ENCODE data around the gene LMBRD1. TPM values are rescaled to one million over a fixed set of nuclear protein-coding genes. Genes with fewer than 3 reads are reported as not detected.

LMBRD1 gene
- total RNA-seq (2022) (18.1 and 20.7 TPM in 2 replicates), Bru-seq, nascent RNA (percentile 65 among the genes with signal in this experiment), BruChase-seq, experiment 1, labeled RNA remaining after a 6-hour chase (percentile 55 among the genes with signal in this experiment), BruChase-seq, experiment 2, labeled RNA remaining after a 2-hour chase (percentile 50 among the genes with signal in this experiment)
- long read RNA-seq, transcript LMBRD1-202 (16 exons, 2,264 nt): major isoform, 49 of 57 reads
- long read RNA-seq, partial matches to known transcripts: 4 of 57 reads
- long read RNA-seq, other reads (novel, unspliced or antisense): 2 of 57 reads

DNA sequence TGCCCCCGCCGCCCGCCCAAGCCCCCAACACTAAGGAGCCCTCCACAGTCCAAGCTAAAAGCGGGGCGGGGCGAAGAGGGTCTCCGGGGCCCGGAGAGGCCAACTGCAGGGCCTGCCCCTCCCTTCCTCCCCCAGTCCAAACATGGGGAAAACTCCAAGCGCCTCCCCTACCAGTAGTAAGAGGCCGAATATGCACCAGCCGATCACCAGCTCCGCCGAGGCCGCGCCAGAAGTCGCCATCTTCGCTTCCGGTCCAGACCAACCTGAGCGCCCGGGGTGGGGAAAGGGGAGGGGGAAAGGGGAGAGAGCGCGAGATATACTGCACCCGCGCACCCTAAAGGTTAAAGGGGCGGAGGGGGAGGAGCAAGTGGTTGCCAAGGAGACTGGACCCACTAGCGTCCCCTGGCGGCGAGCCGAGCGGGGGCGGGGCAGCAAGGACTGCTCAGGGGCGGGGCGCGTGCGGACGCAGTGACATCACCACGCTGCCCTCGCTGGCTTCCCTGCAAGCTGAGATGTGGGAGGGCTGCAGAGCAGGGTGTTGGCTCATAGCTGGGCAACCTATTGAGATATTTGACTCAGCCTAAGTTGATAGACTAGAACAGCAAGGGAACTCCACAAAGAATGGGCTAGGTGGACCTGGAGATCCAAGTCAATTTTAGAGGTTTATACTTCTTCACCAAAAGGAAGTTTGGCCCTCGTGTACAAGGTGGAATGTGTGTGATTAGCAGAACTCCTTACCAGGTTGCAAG lies at the start of gene LMBRD1:
TSS of gene LMBRD1 (minus strand) at position 369 of the 749 bp plus-strand sequence. CDS start at position 240, 129 bp downstream.
- Mint-ChIP-seq H3K36me3 (ENCODE audit: insufficient read depth, unreplicated experiment) (no peaks in the 10 kb centered on the region), H3K9me3 (ENCODE audit: unreplicated experiment) (no peaks in the 10 kb centered on the region), H3K27me3 (ENCODE audit: insufficient read depth, unreplicated experiment) (no peaks in the 10 kb centered on the region), H3K4me1 (ENCODE audit: insufficient read depth, unreplicated experiment) (peaks cover 15% of the 10 kb centered on the region), H3K27ac (ENCODE audit: low read depth, unreplicated experiment) (peak within 1 kb of the TSS; percentile 91), H3K4me3 (ENCODE audit: unreplicated experiment) (peak within 1 kb of the TSS; percentile 85)
- TF ChIP-seq, protein P1, sequence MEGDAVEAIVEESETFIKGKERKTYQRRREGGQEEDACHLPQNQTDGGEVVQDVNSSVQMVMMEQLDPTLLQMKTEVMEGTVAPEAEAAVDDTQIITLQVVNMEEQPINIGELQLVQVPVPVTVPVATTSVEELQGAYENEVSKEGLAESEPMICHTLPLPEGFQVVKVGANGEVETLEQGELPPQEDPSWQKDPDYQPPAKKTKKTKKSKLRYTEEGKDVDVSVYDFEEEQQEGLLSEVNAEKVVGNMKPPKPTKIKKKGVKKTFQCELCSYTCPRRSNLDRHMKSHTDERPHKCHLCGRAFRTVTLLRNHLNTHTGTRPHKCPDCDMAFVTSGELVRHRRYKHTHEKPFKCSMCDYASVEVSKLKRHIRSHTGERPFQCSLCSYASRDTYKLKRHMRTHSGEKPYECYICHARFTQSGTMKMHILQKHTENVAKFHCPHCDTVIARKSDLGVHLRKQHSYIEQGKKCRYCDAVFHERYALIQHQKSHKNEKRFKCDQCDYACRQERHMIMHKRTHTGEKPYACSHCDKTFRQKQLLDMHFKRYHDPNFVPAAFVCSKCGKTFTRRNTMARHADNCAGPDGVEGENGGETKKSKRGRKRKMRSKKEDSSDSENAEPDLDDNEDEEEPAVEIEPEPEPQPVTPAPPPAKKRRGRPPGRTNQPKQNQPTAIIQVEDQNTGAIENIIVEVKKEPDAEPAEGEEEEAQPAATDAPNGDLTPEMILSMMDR (IDR thresholded peaks at IDR 0.05; ENCODE audit: unreplicated experiment): peak; percentile 84
- intact Hi-C loops (cut with micrococcal nuclease): no loop called here
- ChIA-PET POLR2A (interaction anchor here (0.7 to 1.5 kb wide), 8 partner anchors 11 to 480 kb away, joined by 3 to 13 read pairs (median 4); no protein-coding TSS in a partner anchor), CTCF (interaction anchor here (0.6 to 1.9 kb wide), 16 partner anchors 8 to 1158 kb away, joined by 3 to 8 read pairs (median 3); no protein-coding TSS in a partner anchor)
- DNase-seq (ENCODE audit: unreplicated experiment): peak; percentile 95
- no TSS peak for BruUV-seq (replicated peaks)

DNA sequence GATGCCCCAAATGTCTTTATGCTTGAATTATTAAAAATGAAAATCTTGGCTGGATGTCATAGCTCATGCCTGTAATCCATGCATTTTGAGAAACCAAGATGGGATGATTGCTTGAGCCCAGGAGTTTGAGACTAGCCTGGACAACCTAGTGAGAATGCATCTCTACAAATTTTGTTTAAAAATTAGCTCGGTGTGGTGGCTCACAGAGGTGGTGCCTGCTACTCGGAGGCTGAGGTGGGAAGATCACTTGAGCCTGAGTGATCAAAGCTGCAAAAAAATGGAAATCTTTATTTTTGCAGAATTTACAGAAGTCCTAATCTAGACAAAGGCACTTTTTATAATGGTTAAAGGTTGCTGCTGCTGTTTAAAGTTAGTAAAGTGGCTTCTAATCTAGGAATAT lies 49.5 kb upstream of the LMBRD1 start:
- no peaks in the 10 kb centered on the region for H3K36me3 Mint-ChIP-seq (ENCODE audit: insufficient read depth, unreplicated experiment)
- TF ChIP-seq, protein P1 (IDR thresholded peaks at IDR 0.05; ENCODE audit: unreplicated experiment): no peak
- H3K9me3 Mint-ChIP-seq (ENCODE audit: unreplicated experiment): no peaks in the 10 kb centered on the region
- ChIA-PET CTCF (interaction anchor here (0.7 to 1.3 kb wide), 2 partner anchors 115 to 262 kb away, joined by 3 to 4 read pairs; no protein-coding TSS in a partner anchor), POLR2A (no interaction called here)
- no TSS peak for BruUV-seq (replicated peaks)
- no peaks in the 10 kb centered on the region for H3K4me1 Mint-ChIP-seq (ENCODE audit: insufficient read depth, unreplicated experiment)
- H3K4me3 Mint-ChIP-seq (ENCODE audit: unreplicated experiment): no peak overlapping the region
- intact Hi-C loops (cut with micrococcal nuclease): no loop called here
- peaks cover 90% of the 10 kb centered on the region for H3K27me3 Mint-ChIP-seq (ENCODE audit: insufficient read depth, unreplicated experiment)
- DNase-seq (ENCODE audit: unreplicated experiment): no peak
- H3K27ac Mint-ChIP-seq (ENCODE audit: low read depth, unreplicated experiment): no peak overlapping the region

DNA sequence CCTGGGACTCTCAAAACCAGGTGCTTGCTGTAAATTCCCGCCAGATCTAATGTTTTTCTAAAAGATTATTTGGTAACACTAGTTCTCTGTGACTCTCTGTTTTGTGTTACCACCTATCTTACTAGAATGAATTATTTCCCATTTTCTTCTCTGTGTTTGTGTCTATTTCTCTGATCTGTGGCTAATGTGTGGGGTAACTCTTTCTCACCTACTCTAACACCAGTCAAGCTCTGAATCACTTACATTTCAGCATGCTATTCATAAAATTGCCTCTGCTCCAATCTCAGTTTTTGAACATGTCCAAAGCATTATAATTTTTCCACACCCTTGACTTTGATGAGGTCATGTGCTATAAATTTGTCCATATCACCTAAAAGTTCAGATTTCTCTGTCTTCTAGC lies 46.4 kb upstream of the LMBRD1 start:
- no TSS peak for BruUV-seq (replicated peaks)
- no peaks in the 10 kb centered on the region for H3K9me3 Mint-ChIP-seq (ENCODE audit: unreplicated experiment)
- intact Hi-C loops (cut with micrococcal nuclease): no loop called here
- peaks cover 95% of the 10 kb centered on the region for H3K27me3 Mint-ChIP-seq (ENCODE audit: insufficient read depth, unreplicated experiment)
- DNase-seq (ENCODE audit: unreplicated experiment): no peak
- CTCF ChIA-PET: interaction anchor here (0.7 to 1.1 kb wide), 2 partner anchors 15 to 1138 kb away, joined by 3 read pairs; no protein-coding TSS in a partner anchor
- TF ChIP-seq, protein P1 (IDR thresholded peaks at IDR 0.05; ENCODE audit: unreplicated experiment): no peak
- POLR2A ChIA-PET: interaction anchor here (0.8 kb wide), 1 partner anchor 90 kb away, joined by 3 read pairs; no protein-coding TSS in a partner anchor
- no peak overlapping the region for H3K27ac Mint-ChIP-seq (ENCODE audit: low read depth, unreplicated experiment)
- no peaks in the 10 kb centered on the region for H3K36me3 Mint-ChIP-seq (ENCODE audit: insufficient read depth, unreplicated experiment)
- H3K4me1 Mint-ChIP-seq (ENCODE audit: insufficient read depth, unreplicated experiment): no peaks in the 10 kb centered on the region
- H3K4me3 Mint-ChIP-seq (ENCODE audit: unreplicated experiment): no peak overlapping the region

DNA sequence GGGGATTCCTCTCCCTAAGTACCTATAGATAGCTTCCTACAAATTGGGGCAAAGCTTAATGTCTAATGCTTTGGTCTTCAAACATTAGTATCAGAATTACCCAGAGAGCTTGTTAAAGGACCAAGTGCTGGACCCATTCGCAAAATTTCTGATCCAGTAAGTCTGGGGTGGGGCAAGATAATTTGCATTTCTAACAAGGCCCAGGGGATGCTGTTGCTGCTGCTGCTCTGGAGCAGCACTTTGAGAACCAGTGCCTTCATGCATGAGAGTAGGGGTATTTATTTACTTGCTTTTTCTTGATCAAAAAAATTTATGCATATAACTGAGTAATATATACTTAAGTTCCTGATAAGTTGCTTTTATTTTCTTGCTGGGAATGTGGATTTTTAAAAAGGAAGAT lies 45.1 kb upstream of the LMBRD1 start:
- H3K4me3 Mint-ChIP-seq (ENCODE audit: unreplicated experiment): no peak overlapping the region
- no peaks in the 10 kb centered on the region for H3K9me3 Mint-ChIP-seq (ENCODE audit: unreplicated experiment)
- H3K27ac Mint-ChIP-seq (ENCODE audit: low read depth, unreplicated experiment): no peak overlapping the region
- intact Hi-C loops (cut with micrococcal nuclease): no loop called here
- peaks cover 95% of the 10 kb centered on the region for H3K27me3 Mint-ChIP-seq (ENCODE audit: insufficient read depth, unreplicated experiment)
- CTCF ChIA-PET: interaction anchor here (0.8 to 0.9 kb wide), 2 partner anchors 109 to 265 kb away, joined by 3 read pairs; no protein-coding TSS in a partner anchor
- no peaks in the 10 kb centered on the region for H3K36me3 Mint-ChIP-seq (ENCODE audit: insufficient read depth, unreplicated experiment)
- TF ChIP-seq, protein P1 (IDR thresholded peaks at IDR 0.05; ENCODE audit: unreplicated experiment): no peak
- BruUV-seq (replicated peaks): no TSS peak
- no peaks in the 10 kb centered on the region for H3K4me1 Mint-ChIP-seq (ENCODE audit: insufficient read depth, unreplicated experiment)
- no peak for DNase-seq (ENCODE audit: unreplicated experiment)
- POLR2A ChIA-PET: no interaction called here
